HCT116 (cell line): ENCODE measurements around the gene S100A3. TPM values are rescaled to one million over a fixed set of nuclear protein-coding genes. Genes with fewer than 3 reads are reported as not detected.
"Not testable (repeated sequence)": the region's sequence is repeated elsewhere in the genome, so short reads cannot be mapped to it uniquely, and the experiment has no call there.

Source experiments
- ATAC-seq: fragments of 200-7000 bp; cut with Tn5 transposase; 2 replicates; pipeline ENCODE4 v1.9.1; 2020; ENCODE audit warnings: mild to moderate bottlenecking, moderate library complexity
- BruUV-seq: library from RNA; stranded (reverse); fragments of 400-500 nt; replicated peaks from 2 replicates; lab custom pipeline; 2021; lab: Mats Ljungman, UMichigan
- CTCF ChIA-PET: fragments of 300-600 bp; sonication (Branson Sonifier 250); formaldehyde crosslinking; loops from one replicate; lab custom pipeline; 2021; ENCODE audit warnings: antibody characterized with exemption; lab: Charles Lee
- POLR2A ChIA-PET: fragments of 300-600, 350-600 bp; sonication (Branson Sonifier 250); formaldehyde crosslinking; loops from one replicate; lab custom pipeline; 2021; ENCODE audit warnings: antibody characterized with exemption; lab: Charles Lee
- RAD21 ChIA-PET, 2 experiments: fragments of 300-600 bp; sonication (Branson Sonifier 250); formaldehyde crosslinking; loops; one replicate each; lab custom pipeline; 2023; ENCODE audit warnings: low total read pairs in 2 of 2; ENCODE audit not compliant: uncharacterized antibody in 2 of 2, unreplicated experiment in 2 of 2, low non-redundant PET in 1 of 2; lab: Charles Lee
- DNase-seq: peaks from one replicate; pipeline ENCODE4 v3.0.0-alpha.2; 2010; ENCODE audit warnings: low read depth, low spot score
- H2AFZ ChIP-seq: fragments of 200-600 bp; shearing (Covaris generic), sonication (generic); 2 replicates; pipeline ENCODE4 v1.6.1; 2017; ENCODE audit warnings: low read depth, mixed run types, mixed read lengths, antibody characterized with exemption, low read length; ENCODE audit not compliant: poor library complexity, severe bottlenecking
- H3K27ac ChIP-seq: 2 replicates; pipeline ENCODE4 v1.5.1; 2012; ENCODE audit warnings: low read depth, low read length
- H3K27me3 ChIP-seq: fragments of 200-600 bp; sonication (generic); 2 replicates; pipeline ENCODE4 v1.6.1; 2016; ENCODE audit warnings: mixed run types, low read length, mixed read lengths; ENCODE audit not compliant: insufficient read depth
- H3K36me3 ChIP-seq, 2 experiments: fragments of 200-500 bp in 1 of 2; fragments of 200-600 bp in 1 of 2; sonication (Bioruptor generic) in 1 of 2; sonication (generic) in 1 of 2; 2 replicates each; pipeline versions ENCODE4 v1.5.1 to v1.6.1; 2014 to 2016; ENCODE audit warnings: low read length in 2 of 2, inconsistent platforms in 1 of 2, mixed read lengths in 1 of 2, mixed run types in 1 of 2; ENCODE audit not compliant: insufficient read depth in 2 of 2, control insufficient read depth in 1 of 2
- H3K4me1 ChIP-seq, 2 experiments: fragments of 200-600 bp in 1 of 2; sonication (generic) in 1 of 2; 2 replicates each; pipeline versions ENCODE4 v1.5.1 to v1.6.1; 2012 to 2017; ENCODE audit warnings: low read length in 2 of 2, inconsistent platforms in 1 of 2, mild to moderate bottlenecking in 1 of 2, mixed read lengths in 1 of 2, mixed run types in 1 of 2, moderate library complexity in 1 of 2; ENCODE audit not compliant: insufficient read depth in 2 of 2, control insufficient read depth in 1 of 2
- H3K4me2 ChIP-seq: fragments of 200-600 bp; sonication (generic); 2 replicates; pipeline ENCODE4 v1.6.1; 2017; ENCODE audit warnings: mixed run types, low read length, mixed read lengths
- H3K4me3 ChIP-seq, 2 experiments: fragments of 200-600 bp in 1 of 2; sonication (generic) in 1 of 2; replicated peaks in 1 of 2; 2 replicates each; pipeline ENCODE4 v1.5.1; 2011 to 2016; ENCODE audit warnings: low read length in 2 of 2, control low read depth in 1 of 2, low read depth in 1 of 2, mild to moderate bottlenecking in 1 of 2, mixed read lengths in 1 of 2, mixed run types in 1 of 2
- H3K79me2 ChIP-seq: fragments of 200-600 bp; sonication (generic); 2 replicates; pipeline ENCODE4 v1.6.1; 2017; ENCODE audit warnings: mild to moderate bottlenecking, mixed run types, low read length, moderate library complexity, mixed read lengths; ENCODE audit not compliant: insufficient read depth
- H3K9ac ChIP-seq: fragments of 200-600 bp; sonication (generic); 2 replicates; pipeline ENCODE4 v1.6.1; 2016; ENCODE audit warnings: low read length, mixed read lengths
- H3K9me2 ChIP-seq: fragments of 200-600 bp; sonication (generic), shearing (Covaris generic); 2 replicates; pipeline ENCODE4 v1.6.1; 2017; ENCODE audit warnings: mixed run types, mild to moderate bottlenecking, moderate library complexity; ENCODE audit not compliant: insufficient read depth
- H3K9me3 ChIP-seq, 2 experiments: fragments of 200-500 bp in 1 of 2; fragments of 200-600 bp in 1 of 2; sonication (Bioruptor generic) in 1 of 2; sonication (generic) in 1 of 2; 2 replicates each; pipeline ENCODE4 v1.6.1; 2014 to 2017; ENCODE audit warnings: low read length in 2 of 2, mixed read lengths in 2 of 2, inconsistent platforms in 1 of 2, low read depth in 1 of 2, mild to moderate bottlenecking in 1 of 2, mixed run types in 1 of 2, moderate library complexity in 1 of 2; ENCODE audit not compliant: control insufficient read depth in 1 of 2, insufficient read depth in 1 of 2
- H4K20me1 ChIP-seq: fragments of 200-600 bp; sonication (generic), shearing (Covaris generic); 2 replicates; pipeline ENCODE4 v1.6.1; 2017; ENCODE audit warnings: mixed run types, mild to moderate bottlenecking, moderate library complexity; ENCODE audit not compliant: insufficient read depth
- FOSL1 ChIP-seq: IDR thresholded peaks from 2 replicates; pipeline ENCODE4 v1.6.1; 2012; ENCODE audit warnings: low read depth
- JUND ChIP-seq: IDR thresholded peaks from 2 replicates; pipeline ENCODE4 v1.6.1; 2012
- MAX ChIP-seq: IDR thresholded peaks from 2 replicates; pipeline ENCODE4 v1.6.1; 2012
- ZBTB33 ChIP-seq: IDR thresholded peaks from 2 replicates; pipeline ENCODE4 v1.6.1; 2011; ENCODE audit warnings: mild to moderate bottlenecking, low read length, moderate library complexity; ENCODE audit not compliant: insufficient replicate concordance; ENCODE audit errors: extremely low read depth
- ZFX ChIP-seq: fragments of 450-650 bp; IDR thresholded peaks from 2 replicates; pipeline ENCODE4 v1.6.1; 2017
- intact Hi-C: fragments of 100-400 bp; cut with micrococcal nuclease; formaldehyde crosslinking; loops from 2 replicates; pipeline ENCODE4 v1.10.0; 2022
- total RNA-seq: library from RNA; stranded (reverse); gene quantifications from one replicate; pipeline ENCODE4 v1.2.1, GENCODE V29; 2021; ENCODE audit not compliant: unreplicated experiment

The S100A3 gene
- total RNA-seq, 1 experiment from 2014 or later, result 4.2 TPM

- POLR2A ChIA-PET, H3K4me2 ChIP-seq, H3K79me2 ChIP-seq, H3K9ac ChIP-seq, DNase-seq, H3K4me3 ChIP-seq, ATAC-seq, intact Hi-C loops, H3K9me2 ChIP-seq, RAD21 ChIA-PET, H3K27ac ChIP-seq, BruUV-seq, H3K9me3 ChIP-seq, H2AFZ ChIP-seq, CTCF ChIA-PET, H3K27me3 ChIP-seq, H3K36me3 ChIP-seq, H4K20me1 ChIP-seq: not testable (repeated sequence)
- peaks cover 18 to 45% of the 10 kb centered on the region in 2 experiments for H3K4me1 ChIP-seq
These were observed 26.0 kb upstream of the S100A3 start for GRCh38 chr1:153575081-153575491.

DNA sequence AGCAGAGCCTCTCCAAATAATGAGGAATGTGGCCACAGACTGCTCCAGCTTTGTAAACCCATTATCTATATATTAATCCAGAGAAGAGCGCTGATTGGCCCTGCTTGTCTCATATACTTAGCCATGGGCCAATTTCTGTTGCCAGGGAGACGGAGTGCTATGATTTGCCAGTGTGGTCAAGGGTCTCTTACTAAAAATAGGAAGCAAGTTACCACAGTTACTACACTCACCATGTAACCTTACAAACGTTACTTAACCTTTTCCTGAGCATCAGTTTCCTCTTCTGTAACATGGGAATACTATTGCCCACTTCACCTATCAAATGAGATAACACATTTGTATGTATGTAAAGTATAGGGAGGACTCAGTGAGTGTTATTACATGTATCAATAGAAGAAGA is 24.3 kb upstream of the S100A3 start:
- intact Hi-C loops, result loop anchor here (2.0 kb wide), 1 partner anchor 43 kb away; the partner anchor contains the start of gene S100A14
- BruUV-seq, result no TSS peak

More for the DNA sequence above, 24.3 kb upstream of the S100A3 start:
- H4K20me1 ChIP-seq, result no peaks in the 10 kb centered on the region
- H3K4me1 ChIP-seq, result peaks cover 28 to 53% of the 10 kb centered on the region in 2 experiments
- H3K9me3 ChIP-seq, result no peaks in the 10 kb centered on the region
- ChIA-PET POLR2A (interaction anchor here (1.3 to 4.2 kb wide), 6 partner anchors 40 to 417 kb away, joined by 3 to 38 read pairs (median 15); partner anchors contain the start of genes CHTOP, RPS27, S100A14 and S100A16), CTCF (interaction anchor here (0.9 to 3.6 kb wide), 15 partner anchors 8 to 103 kb away, joined by 3 to 33 read pairs (median 6); partner anchors contain the start of genes CHTOP, S100A1, S100A13 and S100A14), RAD21 (interaction anchor here (1.7 to 1.9 kb wide), 3 partner anchors 39 to 44 kb away, joined by 3 to 8 read pairs (median 5); partner anchors contain the start of genes S100A14 (in 1 of the 2) and S100A16 (in 1 of the 2))
- H3K4me2 ChIP-seq, result peak overlapping the region; percentile 62
- H3K9ac ChIP-seq, result peak overlapping the region; percentile 43; the same call in 1 of the 2 replicates
- peak overlapping the region; percentile 57; the same call in 1 of the 2 replicates for H3K27ac ChIP-seq
- no peak for DNase-seq
- TF ChIP-seq MAX (no peak), JUND (no peak), ZBTB33 (no peak), ZFX (no peak), FOSL1 (no peak)
- H3K27me3 ChIP-seq, result no peaks in the 10 kb centered on the region
- H2AFZ ChIP-seq, result no peak overlapping the region
- no peak for ATAC-seq
- H3K36me3 ChIP-seq, result no peaks in the 10 kb centered on the region
- H3K4me3 ChIP-seq, result no peak overlapping the region
- H3K79me2 ChIP-seq, result no peaks in the 10 kb centered on the region
- no peaks in the 10 kb centered on the region for H3K9me2 ChIP-seq
